Measurements from ENCODE around the gene ENO2.

The ENO2 gene

DNA sequence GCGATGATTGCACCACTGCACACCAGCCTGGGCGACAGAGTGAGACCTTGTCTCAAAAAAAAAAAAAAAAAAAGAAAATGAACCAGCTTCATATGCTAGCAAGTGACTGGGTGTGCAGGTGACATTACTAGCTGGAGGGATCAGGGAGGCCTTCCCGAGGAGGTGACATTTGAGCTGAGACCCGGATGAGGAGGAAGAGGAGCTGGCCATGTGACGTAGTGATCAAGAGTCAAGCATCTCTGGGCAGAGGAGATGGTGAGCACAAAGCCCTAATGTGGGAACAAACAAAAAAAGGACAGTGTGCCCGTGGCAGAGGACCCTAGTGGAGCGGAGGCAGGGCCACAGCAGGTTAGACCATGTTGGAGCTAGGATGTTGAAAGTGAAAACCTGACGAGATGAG, 33.2 kb downstream of the ENO2 start:
- Mint-ChIP-seq H3K27me3 (no peaks in the 10 kb centered on the region), H3K4me3 (peak overlapping the region; percentile 97 to 98), H3K27ac (peak overlapping the region; percentile 98 to 99), H3K4me1 (ENCODE audit: low read depth in 2 of 2) (peaks cover 76 to 84% of the 10 kb centered on the region in 2 donors), H3K9me3 (no peaks in the 10 kb centered on the region), H3K36me3 (ENCODE audit: insufficient read depth) (peaks cover 64% of the 10 kb centered on the region)
- ATAC-seq (replicated peaks) (no peak), DNase-seq (no peak)

DNA sequence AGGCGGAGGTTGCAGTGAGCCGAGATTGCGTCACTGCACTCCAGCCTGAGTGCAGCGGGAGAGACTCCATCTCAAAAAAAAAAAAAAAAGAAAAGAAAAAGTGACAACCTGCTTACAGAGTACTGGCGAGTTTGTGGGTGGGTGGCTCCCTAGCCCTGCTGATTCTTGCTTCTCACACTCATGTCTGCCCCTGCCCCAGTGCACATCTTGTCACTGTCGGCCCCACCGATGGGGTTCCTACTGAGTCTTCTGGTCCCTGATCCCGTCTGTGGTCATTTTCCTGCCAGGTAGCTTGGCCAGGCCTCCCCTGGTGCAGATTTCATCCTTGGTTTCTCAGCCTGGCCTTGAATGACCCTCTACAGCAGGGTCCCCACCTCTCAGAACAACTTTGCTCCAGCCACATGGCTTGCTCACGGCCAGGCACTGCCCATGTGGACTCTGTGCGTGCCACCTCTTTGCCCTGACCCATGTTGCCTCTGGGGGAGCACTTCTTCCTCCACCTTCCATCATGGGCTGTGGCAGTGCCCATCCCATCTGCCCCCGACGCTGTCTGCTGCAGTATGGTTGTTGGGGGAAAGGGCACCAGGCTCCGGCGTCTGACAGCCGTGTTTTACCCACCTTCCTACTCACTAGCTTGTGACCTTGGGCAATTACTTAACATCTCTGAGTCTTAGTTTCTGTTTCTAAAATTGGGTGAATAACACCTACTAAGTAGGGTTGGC, 34.7 kb downstream of the ENO2 start:
- no peak for DNase-seq
- Mint-ChIP-seq H3K4me1 (ENCODE audit: low read depth in 2 of 2) (peaks cover 77 to 84% of the 10 kb centered on the region in 2 donors), H3K9me3 (no peaks in the 10 kb centered on the region), H3K4me3 (peak overlapping the region; percentile 97 to 98), H3K27ac (peak overlapping the region; percentile 98 to 99), H3K27me3 (no peaks in the 10 kb centered on the region), H3K36me3 (ENCODE audit: insufficient read depth) (peaks cover 64% of the 10 kb centered on the region)
- ATAC-seq (replicated peaks), result peak; percentile 17

DNA sequence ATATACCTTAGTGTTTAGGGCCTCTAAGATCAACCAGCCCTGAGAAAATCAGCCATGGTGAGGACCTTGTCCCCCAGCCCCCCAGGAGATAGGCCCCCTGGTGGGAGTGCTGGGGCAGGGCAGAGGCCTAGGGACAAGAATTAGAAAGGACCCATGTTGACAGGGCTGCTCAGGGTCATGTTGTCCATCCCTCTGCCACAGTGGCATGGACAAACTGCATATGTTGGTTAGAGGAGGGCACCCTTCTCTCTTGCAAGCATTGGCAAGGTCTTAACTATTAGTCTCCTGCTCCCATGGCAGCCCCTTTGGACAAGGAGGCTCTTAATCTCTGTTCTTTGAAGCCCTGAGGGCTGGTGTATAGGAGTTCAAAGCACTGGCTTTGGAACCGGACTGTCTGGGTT, 36.0 kb downstream of the ENO2 start:
- Mint-ChIP-seq H3K9me3 (no peaks in the 10 kb centered on the region), H3K27ac (peak overlapping the region; percentile 98 to 99), H3K4me1 (ENCODE audit: low read depth in 2 of 2) (peaks cover 82 to 86% of the 10 kb centered on the region in 2 donors), H3K27me3 (no peaks in the 10 kb centered on the region), H3K36me3 (ENCODE audit: insufficient read depth) (peaks cover 69% of the 10 kb centered on the region), H3K4me3 (peak overlapping the region; percentile 98)
- no peak for ATAC-seq (replicated peaks)
- no peak for DNase-seq

DNA sequence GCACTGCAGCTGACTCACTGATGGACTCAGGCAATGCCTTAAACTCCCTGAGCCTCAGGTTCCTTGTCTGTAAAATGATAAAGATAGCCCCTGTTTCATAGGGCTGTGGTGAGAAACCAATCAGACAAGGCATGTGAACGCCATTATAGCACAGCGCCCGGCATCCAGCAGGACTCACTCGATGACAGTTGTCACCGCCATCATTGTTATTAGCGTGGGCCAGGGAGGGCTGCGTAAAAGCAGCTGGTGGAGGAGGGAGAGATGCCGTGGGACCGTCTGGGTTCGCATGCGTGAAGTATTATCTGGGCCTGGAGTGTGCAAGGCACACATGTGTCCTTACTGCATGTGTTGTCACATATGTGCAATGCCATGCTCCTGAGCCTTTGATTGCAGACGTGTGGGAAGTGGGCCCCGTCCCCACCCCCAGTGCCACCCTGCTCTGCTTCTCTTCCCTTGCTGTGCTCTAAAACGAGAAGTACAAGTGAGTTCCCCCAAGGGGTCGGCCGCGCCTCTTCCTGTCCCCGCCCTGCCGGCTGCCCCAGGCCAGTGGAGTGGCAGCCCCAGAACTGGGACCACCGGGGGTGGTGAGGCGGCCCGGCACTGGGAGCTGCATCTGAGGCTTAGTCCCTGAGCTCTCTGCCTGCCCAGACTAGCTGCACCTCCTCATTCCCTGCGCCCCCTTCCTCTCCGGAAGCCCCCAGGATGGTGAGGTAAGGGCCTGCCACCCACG, 36.6 kb downstream of the ENO2 start, which contains the start of gene PTPN6:
Gene PTPN6 (plus strand): TSS at position 546 of the 730 bp plus-strand sequence. CDS start 157 bp downstream, at position 703.
- Mint-ChIP-seq H3K27me3 (no peaks in the 10 kb centered on the region), H3K36me3 (ENCODE audit: insufficient read depth) (peaks cover 69% of the 10 kb centered on the region), H3K27ac (peak within 1 kb of the TSS; percentile 98 to 99), H3K4me1 (ENCODE audit: low read depth in 2 of 2) (peaks cover 82 to 87% of the 10 kb centered on the region in 2 donors), H3K4me3 (peak within 1 kb of the TSS; percentile 98), H3K9me3 (no peaks in the 10 kb centered on the region)
- ATAC-seq (replicated peaks) (peak; percentile 32), DNase-seq (peak in 2 of 3 experiments; percentile 47 to 49)

DNA sequence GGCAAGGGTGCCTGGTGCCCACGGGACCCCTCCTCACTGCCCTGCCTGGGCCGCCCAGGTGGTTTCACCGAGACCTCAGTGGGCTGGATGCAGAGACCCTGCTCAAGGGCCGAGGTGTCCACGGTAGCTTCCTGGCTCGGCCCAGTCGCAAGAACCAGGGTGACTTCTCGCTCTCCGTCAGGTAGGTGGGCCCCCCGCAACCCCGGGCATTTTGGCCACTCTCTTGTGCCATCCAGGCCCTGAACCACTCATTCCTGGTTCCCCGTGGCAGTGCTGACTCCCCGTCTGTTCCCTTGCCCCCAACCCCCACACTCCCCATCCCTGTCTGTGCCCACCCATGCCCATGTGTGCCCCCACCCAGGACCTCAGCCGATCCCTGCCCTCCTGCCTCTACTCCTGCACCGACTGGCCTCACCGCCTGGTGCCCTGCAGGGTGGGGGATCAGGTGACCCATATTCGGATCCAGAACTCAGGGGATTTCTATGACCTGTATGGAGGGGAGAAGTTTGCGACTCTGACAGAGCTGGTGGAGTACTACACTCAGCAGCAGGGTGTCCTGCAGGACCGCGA, 37.3 kb downstream of the ENO2 start:
- peaks cover 82 to 89% of the 10 kb centered on the region in 2 donors for H3K4me1 Mint-ChIP-seq (ENCODE audit: low read depth in 2 of 2)
- H3K9me3 Mint-ChIP-seq, result no peaks in the 10 kb centered on the region
- peak overlapping the region; percentile 98 to 99 for H3K27ac Mint-ChIP-seq
- peaks cover 69% of the 10 kb centered on the region for H3K36me3 Mint-ChIP-seq (ENCODE audit: insufficient read depth)
- no peaks in the 10 kb centered on the region for H3K27me3 Mint-ChIP-seq
- peak; percentile 44 for ATAC-seq (replicated peaks)
- no peak for DNase-seq
- H3K4me3 Mint-ChIP-seq, result peak overlapping the region; percentile 98

DNA sequence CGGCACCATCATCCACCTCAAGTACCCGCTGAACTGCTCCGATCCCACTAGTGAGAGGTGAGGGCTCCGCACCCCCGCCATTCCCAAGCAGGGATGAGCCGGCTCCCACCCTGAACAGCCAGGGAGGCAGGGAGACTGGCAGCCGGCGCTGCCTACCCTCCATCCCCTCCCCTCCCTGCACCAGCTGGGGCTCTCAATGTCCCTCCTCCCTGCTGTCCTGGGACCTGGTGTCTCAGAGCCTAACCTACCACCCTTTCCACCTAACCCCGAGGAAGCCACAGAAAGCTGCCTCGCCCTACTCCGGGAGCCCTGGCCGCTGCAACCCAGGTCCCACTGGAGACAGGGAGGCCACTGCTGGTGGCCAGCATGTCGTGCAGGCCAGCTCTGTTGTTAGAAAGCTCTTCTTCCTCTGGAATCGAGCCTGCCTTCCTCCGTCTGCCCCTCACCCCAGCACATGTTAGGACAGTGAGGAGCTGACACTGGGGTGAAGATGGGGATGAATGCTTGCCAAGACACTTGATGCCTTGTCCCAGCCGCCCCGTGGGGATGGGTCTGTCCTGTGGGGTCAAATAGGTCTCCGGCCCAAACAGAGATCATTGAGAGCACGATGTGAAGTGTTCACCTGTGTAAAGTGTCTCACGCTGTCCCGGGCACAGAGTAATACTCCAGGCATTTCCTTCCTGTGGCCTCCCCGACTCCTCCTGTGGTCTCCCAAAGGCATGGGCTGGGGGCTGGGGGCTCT, 37.9 kb downstream of the ENO2 start:
- H3K27ac Mint-ChIP-seq, result peak overlapping the region; percentile 98 to 99

DNA sequence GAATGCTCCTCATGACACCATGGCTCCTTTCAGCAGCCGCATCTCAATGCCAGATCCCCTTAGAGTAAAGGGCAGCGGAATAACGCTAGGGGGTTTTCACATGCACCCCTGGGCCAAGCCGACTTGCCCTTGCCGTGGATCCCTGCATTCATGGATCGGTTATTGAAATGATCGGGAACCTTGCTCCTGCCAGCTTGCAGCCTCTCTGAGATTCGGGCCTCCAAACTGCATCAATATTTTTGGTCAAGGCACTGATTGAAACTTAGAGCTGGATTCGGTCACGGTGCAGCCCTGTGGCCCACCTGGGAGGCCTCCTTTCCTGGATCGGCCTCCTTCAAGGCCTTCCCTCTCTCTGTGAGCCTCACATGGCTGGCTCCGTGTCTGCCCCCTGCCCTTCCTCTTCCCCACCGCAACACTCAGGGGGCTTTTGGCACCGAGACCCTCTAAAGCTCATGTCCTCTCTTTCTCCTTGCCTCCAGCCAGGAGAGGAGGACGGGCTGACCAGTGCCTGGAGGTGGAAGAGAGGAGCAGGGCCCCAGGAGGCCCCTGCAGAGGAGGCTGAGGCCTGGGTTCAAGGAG, 38.6 kb downstream of the ENO2 start:
- Mint-ChIP-seq H3K36me3 (ENCODE audit: insufficient read depth) (peaks cover 77% of the 10 kb centered on the region), H3K27ac (peak overlapping the region; percentile 98 to 99), H3K9me3 (no peaks in the 10 kb centered on the region), H3K27me3 (no peaks in the 10 kb centered on the region), H3K4me1 (ENCODE audit: low read depth in 2 of 2) (peaks cover 81 to 88% of the 10 kb centered on the region in 2 donors), H3K4me3 (peak overlapping the region; percentile 98)
- no peak for ATAC-seq (replicated peaks)
- no peak for DNase-seq

More for the DNA sequence above, 37.9 kb downstream of the ENO2 start:
- H3K4me3 Mint-ChIP-seq, result peak overlapping the region; percentile 98
- H3K36me3 Mint-ChIP-seq (ENCODE audit: insufficient read depth), result peaks cover 70% of the 10 kb centered on the region
- DNase-seq, result no peak
- H3K9me3 Mint-ChIP-seq, result no peaks in the 10 kb centered on the region
- no peak for ATAC-seq (replicated peaks)
- H3K4me1 Mint-ChIP-seq (ENCODE audit: low read depth in 2 of 2), result peaks cover 83 to 90% of the 10 kb centered on the region in 2 donors
- H3K27me3 Mint-ChIP-seq, result no peaks in the 10 kb centered on the region

DNA sequence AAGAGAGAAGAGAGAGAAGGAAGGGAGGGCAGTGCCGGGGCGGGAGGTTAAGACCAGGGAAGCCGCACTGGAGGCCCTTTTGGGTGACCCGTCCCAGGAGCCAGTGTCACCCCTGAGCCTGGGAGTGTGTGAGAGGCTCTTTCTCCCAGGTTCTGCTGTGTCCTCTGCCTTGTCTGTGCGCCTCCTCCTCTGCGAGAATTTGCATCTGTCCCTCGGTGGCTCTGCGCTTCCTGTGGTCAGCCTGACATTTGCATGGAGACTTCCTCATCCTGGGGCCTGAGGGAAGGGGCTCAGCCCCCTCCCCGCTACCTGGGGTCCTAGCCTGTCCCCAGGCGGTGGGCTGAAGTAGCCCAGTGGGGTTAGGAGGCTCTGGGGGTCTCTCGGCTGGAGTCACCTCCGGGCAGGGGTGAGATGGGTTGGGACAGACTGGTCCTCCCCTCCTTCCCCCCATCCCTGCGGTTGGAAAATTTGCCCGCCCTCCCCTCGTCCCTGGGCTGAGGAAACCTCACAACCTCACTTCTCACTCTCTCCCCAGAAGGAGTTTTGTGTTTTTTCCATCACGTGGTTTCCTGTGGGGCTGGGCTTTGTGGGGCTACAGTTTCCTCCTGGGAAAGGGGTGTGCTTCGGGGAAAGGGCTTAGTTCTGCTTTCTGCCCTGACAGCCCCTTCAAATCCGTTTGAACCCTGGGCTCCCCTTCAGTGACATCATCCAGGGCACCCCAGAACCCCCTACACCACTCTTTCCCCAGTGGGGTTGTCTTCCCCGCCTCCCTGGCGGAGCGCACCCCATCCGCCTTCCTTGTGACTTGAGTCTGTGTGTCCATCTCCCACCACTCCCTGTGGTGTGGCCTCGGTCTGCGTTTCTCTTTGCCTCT, 39.3 kb downstream of the ENO2 start:
- DNase-seq (peak in 2 of 3 experiments; percentile 57 to 61), ATAC-seq (replicated peaks) (peak; percentile 37)
- Mint-ChIP-seq H3K9me3 (no peaks in the 10 kb centered on the region), H3K27ac (peak overlapping the region; percentile 98 to 99), H3K4me3 (peak overlapping the region; percentile 98), H3K27me3 (no peaks in the 10 kb centered on the region), H3K4me1 (ENCODE audit: low read depth in 2 of 2) (peaks cover 83 to 89% of the 10 kb centered on the region in 2 donors), H3K36me3 (ENCODE audit: insufficient read depth) (peaks cover 84% of the 10 kb centered on the region)

DNA sequence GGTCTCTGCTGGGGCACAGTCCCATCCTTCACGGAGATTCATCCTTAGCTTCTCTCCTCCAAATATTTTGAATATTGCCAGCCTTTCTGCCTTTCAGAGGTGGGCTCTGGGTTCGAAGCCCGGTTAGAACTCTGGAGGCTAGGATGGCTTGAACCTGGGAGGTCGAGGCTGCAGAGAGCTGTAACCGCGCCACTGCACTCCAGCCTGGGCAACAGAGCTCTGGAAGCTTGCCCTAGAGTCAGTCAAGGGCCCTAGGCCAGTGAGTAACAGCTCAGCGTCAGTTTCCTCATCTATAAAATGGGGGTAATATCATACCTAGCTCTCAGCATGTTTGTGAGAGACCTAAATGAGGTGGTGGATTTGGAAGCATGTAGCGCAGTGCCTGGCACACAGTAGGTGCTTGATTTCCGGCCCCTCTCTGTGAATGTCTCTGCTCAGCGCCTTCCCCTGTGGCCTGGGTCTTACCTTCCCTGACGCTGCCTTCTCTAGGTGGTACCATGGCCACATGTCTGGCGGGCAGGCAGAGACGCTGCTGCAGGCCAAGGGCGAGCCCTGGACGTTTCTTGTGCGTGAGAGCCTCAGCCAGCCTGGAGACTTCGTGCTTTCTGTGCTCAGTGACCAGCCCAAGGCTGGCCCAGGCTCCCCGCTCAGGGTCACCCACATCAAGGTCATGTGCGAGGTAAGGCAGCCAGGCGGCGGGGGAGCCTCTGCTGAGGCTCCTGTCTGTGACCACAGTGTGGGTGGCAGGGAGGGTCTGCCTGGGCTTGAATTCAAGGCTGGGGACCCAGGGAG, 40.1 kb downstream of the ENO2 start:
- no peaks in the 10 kb centered on the region for H3K27me3 Mint-ChIP-seq
- H3K36me3 Mint-ChIP-seq (ENCODE audit: insufficient read depth), result peaks cover 87% of the 10 kb centered on the region
- no peak for DNase-seq
- H3K9me3 Mint-ChIP-seq, result no peaks in the 10 kb centered on the region
- peak overlapping the region; percentile 98 to 99 for H3K27ac Mint-ChIP-seq
- H3K4me3 Mint-ChIP-seq, result peak overlapping the region; percentile 98
- no peak for ATAC-seq (replicated peaks)
- peaks cover 84 to 90% of the 10 kb centered on the region in 2 donors for H3K4me1 Mint-ChIP-seq (ENCODE audit: low read depth in 2 of 2)

DNA sequence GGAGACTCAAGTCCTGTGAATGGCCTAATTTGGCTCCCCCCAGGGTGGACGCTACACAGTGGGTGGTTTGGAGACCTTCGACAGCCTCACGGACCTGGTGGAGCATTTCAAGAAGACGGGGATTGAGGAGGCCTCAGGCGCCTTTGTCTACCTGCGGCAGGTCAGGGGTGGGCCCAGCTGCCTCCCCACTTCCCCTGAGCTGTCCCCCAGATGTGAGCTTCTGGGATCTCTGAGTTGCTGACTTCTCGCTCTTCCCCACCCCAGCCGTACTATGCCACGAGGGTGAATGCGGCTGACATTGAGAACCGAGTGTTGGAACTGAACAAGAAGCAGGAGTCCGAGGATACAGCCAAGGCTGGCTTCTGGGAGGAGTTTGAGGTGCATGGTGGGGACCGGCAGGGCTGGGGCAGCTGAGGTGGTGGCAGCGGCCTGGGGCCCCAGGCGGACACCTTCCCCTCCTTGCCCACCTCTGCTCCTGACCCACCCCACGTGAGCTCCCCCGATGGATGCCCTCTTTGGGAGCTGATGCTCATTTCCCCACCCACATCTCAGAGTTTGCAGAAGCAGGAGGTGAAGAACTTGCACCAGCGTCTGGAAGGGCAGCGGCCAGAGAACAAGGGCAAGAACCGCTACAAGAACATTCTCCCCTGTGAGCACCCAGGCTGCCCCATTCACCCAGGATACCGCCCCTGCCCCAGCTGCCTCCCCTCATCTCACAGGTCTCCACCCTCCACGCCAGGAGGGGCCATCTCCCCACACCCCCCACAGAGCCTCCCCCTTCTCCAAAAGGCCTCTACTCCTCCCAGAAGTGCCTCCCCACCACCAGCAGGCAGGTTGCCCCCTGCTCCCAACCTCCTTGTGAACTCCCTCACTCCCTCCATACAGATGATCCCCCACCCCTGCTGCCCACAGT, 41.0 kb downstream of the ENO2 start:
- no peak for DNase-seq
- H3K4me3 Mint-ChIP-seq, result peak overlapping the region; percentile 98
- H3K27me3 Mint-ChIP-seq, result no peaks in the 10 kb centered on the region
- no peaks in the 10 kb centered on the region for H3K9me3 Mint-ChIP-seq
- H3K27ac Mint-ChIP-seq, result peak overlapping the region; percentile 98 to 99
- H3K36me3 Mint-ChIP-seq (ENCODE audit: insufficient read depth), result peaks cover 95% of the 10 kb centered on the region
- H3K4me1 Mint-ChIP-seq (ENCODE audit: low read depth in 2 of 2), result peaks cover 82 to 86% of the 10 kb centered on the region in 2 donors
- ATAC-seq (replicated peaks), result no peak
